Tibial nerve (tissue), 4 donors: ENCODE data around the gene ASIC2. TPM values are rescaled to one million over a fixed set of nuclear protein-coding genes. Genes with fewer than 3 reads are reported as not detected.

Experiments
- DNase-seq, 2 donors: peaks; one replicate each; pipeline ENCODE4 v3.0.0-alpha.2; 2019; ENCODE audit warnings: low spot score in 2 of 2
- H3K27ac ChIP-seq, 4 donors: fragments of 200-600 bp; sonication (generic) in 3 of 4; one replicate each; pipeline ENCODE4 v1.5.1; 2017 to 2019; ENCODE audit warnings: mild to moderate bottlenecking in 1 of 4
- H3K27me3 ChIP-seq, 2 donors: fragments of 200-600 bp; sonication (generic) in 1 of 2; one replicate each; pipeline versions ENCODE4 v1.5.1 to v1.6.0; 2017 to 2019
- H3K36me3 ChIP-seq, 3 donors: fragments of 200-600 bp; sonication (generic); one replicate each; pipeline ENCODE4 v1.5.1; 2018 to 2019
- H3K4me1 ChIP-seq, 4 donors: fragments of 200-600 bp; sonication (generic) in 3 of 4; one replicate each; pipeline ENCODE4 v1.5.1; 2017 to 2019
- H3K4me3 ChIP-seq, 4 donors: fragments of 200-600 bp; sonication (generic) in 3 of 4; one replicate each; pipeline ENCODE4 v1.5.1; 2017 to 2019; ENCODE audit warnings: mild to moderate bottlenecking in 1 of 4, moderate library complexity in 1 of 4
- H3K9me3 ChIP-seq, 4 donors: fragments of 200-600 bp; sonication (generic) in 3 of 4; one replicate each; pipeline ENCODE4 v1.5.1; 2017 to 2019
- CTCF ChIP-seq, 5 experiments: fragments of 200-600 bp in 3 of 5; fragments of 450-650 bp in 2 of 5; sonication (generic) in 3 of 5; IDR thresholded peaks; one replicate each; pipeline ENCODE4 v1.5.1; 2016 to 2019; ENCODE audit warnings: antibody characterized with exemption in 5 of 5, mild to moderate bottlenecking in 3 of 5, moderate library complexity in 2 of 5
- EP300 ChIP-seq, 2 donors: sonication (generic); formaldehyde crosslinking; IDR thresholded peaks; one replicate each; pipeline ENCODE4 v1.6.1; 2017; ENCODE audit warnings: antibody characterized with exemption in 2 of 2, mild to moderate bottlenecking in 1 of 2
- POLR2A ChIP-seq, 2 donors: fragments of 450-650 bp; IDR thresholded peaks; one replicate each; pipeline ENCODE4 v1.6.1; 2017; ENCODE audit warnings: antibody characterized with exemption in 2 of 2, mild to moderate bottlenecking in 2 of 2, moderate library complexity in 2 of 2
- WGBS, 2 donors: methylation state at CpG; one replicate each; pipeline ENCODE4 v1.1.5; 2018; 5-methylcytosine and 5-hydroxymethylcytosine counted together
- total RNA-seq, 4 donors: library from RNA; depleted of rRNA; stranded (reverse); fragments of >200 nt; gene quantifications; one replicate each; pipeline ENCODE4 v1.1.0, GENCODE V29; 2016

Gene ASIC2
- total RNA-seq, 4 donors from 2014 or later: 0.21 to 1.5 (median 0.50) TPM

- H3K36me3 ChIP-seq: no peaks in the 10 kb centered on the region
- TF ChIP-seq EP300 (IDR thresholded peaks at IDR 0.05) (no peak), POLR2A (IDR thresholded peaks at IDR 0.05) (no peak), CTCF (IDR thresholded peaks at IDR 0.05) (no peak)
- H3K9me3 ChIP-seq: no peaks in the 10 kb centered on the region
- WGBS, 2 donors: 80 to 83% methylated on average over 11 of the region's 11 CpGs
- H3K4me3 ChIP-seq: no peak overlapping the region
- no peaks in the 10 kb centered on the region for H3K4me1 ChIP-seq
- no peak for DNase-seq
- H3K27ac ChIP-seq: no peak overlapping the region
- H3K27me3 ChIP-seq: no peaks in the 10 kb centered on the region
Observed at GRCh38 chr17:32964541-32964940, 328.6 kb downstream of the ASIC2 start.
